IMR-90 (cell line): ENCODE measurements around the gene EAF2.

Experiments
- BHLHE40 ChIP-seq: fragments of 150-350 bp; IDR thresholded peaks from 2 replicates; pipeline ENCODE4 v1.6.1; 2016; ENCODE audit warnings: mild to moderate bottlenecking, low read depth, low read length
- CEBPB ChIP-seq: IDR thresholded peaks from 2 replicates; pipeline ENCODE4 v1.6.1; 2012; ENCODE audit warnings: low read depth, low read length, improper control_type of control experiment
- CHD1 ChIP-seq: IDR thresholded peaks from 2 replicates; pipeline ENCODE4 v1.6.1; 2012; ENCODE audit warnings: low read depth, low read length, improper control_type of control experiment
- FOS ChIP-seq: fragments of 150-350 bp; IDR thresholded peaks from 2 replicates; pipeline ENCODE4 v1.6.1; 2016; ENCODE audit warnings: low read depth, low read length
- MAFK ChIP-seq: IDR thresholded peaks from 2 replicates; pipeline ENCODE4 v1.6.1; 2012; ENCODE audit warnings: low read depth, low read length, improper control_type of control experiment
- MAZ ChIP-seq: IDR thresholded peaks from 2 replicates; pipeline ENCODE4 v1.6.1; 2012; ENCODE audit warnings: low read depth, mild to moderate bottlenecking, low read length, improper control_type of control experiment, moderate library complexity, borderline replicate concordance
- MXI1 ChIP-seq: IDR thresholded peaks from 2 replicates; pipeline ENCODE4 v1.6.1; 2012; ENCODE audit warnings: low read depth, mild to moderate bottlenecking, low read length, moderate library complexity, borderline replicate concordance
- POLR2A ChIP-seq: IDR thresholded peaks from 2 replicates; pipeline ENCODE4 v1.6.1; 2012; ENCODE audit warnings: mild to moderate bottlenecking, low read depth, low read length
- RCOR1 ChIP-seq: IDR thresholded peaks from 2 replicates; pipeline ENCODE4 v1.6.1; 2012; ENCODE audit warnings: mild to moderate bottlenecking, low read length, improper control_type of control experiment; ENCODE audit not compliant: insufficient replicate concordance
- RFX5 ChIP-seq: IDR thresholded peaks from 2 replicates; pipeline ENCODE4 v1.8.0; 2012; ENCODE audit warnings: low read depth, mild to moderate bottlenecking, low read length, moderate library complexity
- SMC3 ChIP-seq: fragments of 150-350 bp; IDR thresholded peaks from 2 replicates; pipeline ENCODE4 v1.6.1; 2016; ENCODE audit warnings: low read depth, mild to moderate bottlenecking, antibody characterized with exemption, low read length, moderate library complexity
- TF ChIP-seq, protein P1 (sequence below): conservative IDR thresholded peaks from 2 replicates; pipeline ENCODE4 v1.5.1; 2012; ENCODE audit warnings: mild to moderate bottlenecking, low read depth, low read length, improper control_type of control experiment
- TF ChIP-seq, protein P2 (sequence below): fragments of 150-350 bp; IDR thresholded peaks from 2 replicates; pipeline ENCODE4 v1.6.1; 2017; ENCODE audit warnings: mild to moderate bottlenecking, antibody characterized with exemption, low read length, low read depth
- TF ChIP-seq, protein P3 (sequence below): fragments of 150-350 bp; IDR thresholded peaks from 2 replicates; pipeline ENCODE4 v1.6.1; 2016; ENCODE audit warnings: low read depth, mild to moderate bottlenecking, low read length, moderate library complexity, borderline replicate concordance

DNA sequence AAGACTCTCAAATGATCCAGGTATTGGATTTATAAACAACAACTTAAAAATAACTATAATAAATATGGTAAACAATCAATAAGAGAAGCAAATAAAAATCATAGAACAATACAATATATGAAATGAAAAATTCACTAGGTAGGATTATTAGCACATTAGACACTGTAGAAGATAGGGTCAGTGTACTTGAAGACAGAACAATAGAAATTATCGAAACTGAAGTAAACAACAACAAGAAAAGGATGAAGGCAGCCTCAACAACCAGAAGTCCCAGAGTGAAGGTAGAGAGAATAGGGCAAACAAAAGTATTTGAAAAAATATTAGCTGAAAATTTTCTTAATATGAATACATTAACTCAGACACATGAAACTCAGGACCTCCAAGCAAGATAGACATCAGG, 12.0 kb upstream of the EAF2 start:
- TF ChIP-seq RFX5 (no peak), MXI1 (no peak), SMC3 (no peak), CHD1 (no peak), BHLHE40 (no peak), POLR2A (no peak), RCOR1 (no peak), MAZ (no peak), MAFK (no peak), CEBPB (no peak), FOS (no peak)
- TF ChIP-seq, protein P1, sequence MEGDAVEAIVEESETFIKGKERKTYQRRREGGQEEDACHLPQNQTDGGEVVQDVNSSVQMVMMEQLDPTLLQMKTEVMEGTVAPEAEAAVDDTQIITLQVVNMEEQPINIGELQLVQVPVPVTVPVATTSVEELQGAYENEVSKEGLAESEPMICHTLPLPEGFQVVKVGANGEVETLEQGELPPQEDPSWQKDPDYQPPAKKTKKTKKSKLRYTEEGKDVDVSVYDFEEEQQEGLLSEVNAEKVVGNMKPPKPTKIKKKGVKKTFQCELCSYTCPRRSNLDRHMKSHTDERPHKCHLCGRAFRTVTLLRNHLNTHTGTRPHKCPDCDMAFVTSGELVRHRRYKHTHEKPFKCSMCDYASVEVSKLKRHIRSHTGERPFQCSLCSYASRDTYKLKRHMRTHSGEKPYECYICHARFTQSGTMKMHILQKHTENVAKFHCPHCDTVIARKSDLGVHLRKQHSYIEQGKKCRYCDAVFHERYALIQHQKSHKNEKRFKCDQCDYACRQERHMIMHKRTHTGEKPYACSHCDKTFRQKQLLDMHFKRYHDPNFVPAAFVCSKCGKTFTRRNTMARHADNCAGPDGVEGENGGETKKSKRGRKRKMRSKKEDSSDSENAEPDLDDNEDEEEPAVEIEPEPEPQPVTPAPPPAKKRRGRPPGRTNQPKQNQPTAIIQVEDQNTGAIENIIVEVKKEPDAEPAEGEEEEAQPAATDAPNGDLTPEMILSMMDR: no peak
- TF ChIP-seq, protein P2, sequence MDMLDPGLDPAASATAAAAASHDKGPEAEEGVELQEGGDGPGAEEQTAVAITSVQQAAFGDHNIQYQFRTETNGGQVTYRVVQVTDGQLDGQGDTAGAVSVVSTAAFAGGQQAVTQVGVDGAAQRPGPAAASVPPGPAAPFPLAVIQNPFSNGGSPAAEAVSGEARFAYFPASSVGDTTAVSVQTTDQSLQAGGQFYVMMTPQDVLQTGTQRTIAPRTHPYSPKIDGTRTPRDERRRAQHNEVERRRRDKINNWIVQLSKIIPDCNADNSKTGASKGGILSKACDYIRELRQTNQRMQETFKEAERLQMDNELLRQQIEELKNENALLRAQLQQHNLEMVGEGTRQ: no peak
- TF ChIP-seq, protein P3, sequence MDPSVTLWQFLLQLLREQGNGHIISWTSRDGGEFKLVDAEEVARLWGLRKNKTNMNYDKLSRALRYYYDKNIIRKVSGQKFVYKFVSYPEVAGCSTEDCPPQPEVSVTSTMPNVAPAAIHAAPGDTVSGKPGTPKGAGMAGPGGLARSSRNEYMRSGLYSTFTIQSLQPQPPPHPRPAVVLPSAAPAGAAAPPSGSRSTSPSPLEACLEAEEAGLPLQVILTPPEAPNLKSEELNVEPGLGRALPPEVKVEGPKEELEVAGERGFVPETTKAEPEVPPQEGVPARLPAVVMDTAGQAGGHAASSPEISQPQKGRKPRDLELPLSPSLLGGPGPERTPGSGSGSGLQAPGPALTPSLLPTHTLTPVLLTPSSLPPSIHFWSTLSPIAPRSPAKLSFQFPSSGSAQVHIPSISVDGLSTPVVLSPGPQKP: no peak
